Right lobe of liver (tissue), 6 donors: ENCODE results near the gene BSPRY. TPM values are rescaled to one million over a fixed set of nuclear protein-coding genes. Genes with fewer than 3 reads are reported as not detected.
"Not testable (repeated sequence)": the region's sequence is repeated elsewhere in the genome, so short reads cannot be mapped to it uniquely, and the experiment has no call there.

Source experiments
- ATAC-seq, 4 donors: fragments of 200-7000 bp; cut with Tn5 transposase; one replicate each; pipeline ENCODE4 v1.9.1; 2020; ENCODE audit warnings: mild to moderate bottlenecking in 4 of 4, moderate library complexity in 4 of 4
- DNase-seq, 3 donors: peaks; one replicate each; pipeline ENCODE4 v3.0.0-alpha.2; 2020
- H3K27ac ChIP-seq, 3 donors: fragments of 200-600 bp; one replicate each; pipeline ENCODE4 v1.8.0; 2022
- H3K27me3 ChIP-seq, 2 donors: fragments of 200-600 bp; one replicate each; pipeline ENCODE4 v1.8.0; 2022
- H3K36me3 ChIP-seq, 4 donors: fragments of 200-600 bp; sonication (generic) in 1 of 4; one replicate each; pipeline versions ENCODE4 v1.5.1 to v1.8.0; 2017 to 2022; ENCODE audit warnings: control low read depth in 1 of 4
- H3K4me1 ChIP-seq, 4 donors: fragments of 200-600 bp; sonication (generic) in 1 of 4; one replicate each; pipeline versions ENCODE4 v1.5.1 to v1.8.0; 2017 to 2022; ENCODE audit warnings: control low read depth in 1 of 4
- H3K4me3 ChIP-seq, 3 donors: fragments of 200-600 bp; one replicate each; pipeline ENCODE4 v1.8.0; 2022
- H3K9me3 ChIP-seq, 4 donors: fragments of 200-600 bp; sonication (generic) in 1 of 4; one replicate each; pipeline versions ENCODE4 v1.5.1 to v1.8.0; 2017 to 2022; ENCODE audit warnings: control low read depth in 1 of 4
- POLR2A ChIP-seq: fragments of 450-650 bp; IDR thresholded peaks from one replicate; pipeline ENCODE4 v1.6.1; 2017; ENCODE audit warnings: antibody characterized with exemption, mild to moderate bottlenecking
- WGBS: methylation state at CpG from one replicate; pipeline ENCODE4 v1.1.6; 2018; ENCODE audit warnings: low coverage, low lambda C conversion rate; ENCODE audit not compliant: insufficient coverage; ENCODE audit errors: missing lambda C conversion rate; 5-methylcytosine and 5-hydroxymethylcytosine counted together
- intact Hi-C, 2 donors: fragments of 100-400 bp; cut with DNase I; formaldehyde crosslinking; loops; one replicate each; pipeline versions ENCODE4 v1.11.2 to v1.14.1; 2022
- total RNA-seq, 6 experiments: library from RNA; depleted of rRNA in 2 of 6; stranded (reverse); fragments of >200 nt in 2 of 6; fragmentation: NEBNext Ultra II Directional in 3 of 6; extraction: Animal tissue kit (Norgen Biotek cat#: 25700) in 3 of 6; gene quantifications; one replicate each; pipeline versions ENCODE4 v1.1.0 to v1.2.4, GENCODE V29; 2016 to 2023
- TF ChIP-seq, protein P1 (sequence below), 4 donors: fragments of 200-600 bp in 3 of 4; fragments of 450-650 bp in 1 of 4; IDR thresholded peaks; one replicate each; pipeline versions ENCODE4 v1.5.1 to v1.8.0; 2016 to 2022; ENCODE audit warnings: antibody characterized with exemption in 4 of 4, mild to moderate bottlenecking in 2 of 4
- donor health status: DM: no; HTN: yes; CAD: no.
- donor health status: DM: no; HTN: no; CAD: no.
- donor health status: DM: no; HTN: no; CAD: no.
- donor health status: DM: no; HTN: yes; CAD: no.
- donor health status: DM: no; HTN: yes; CAD: no.

BSPRY gene
- total RNA-seq, 6 experiments from 2014 or later: 0.24 to 1.4 (median 0.78) TPM

GRCh38 chr9:113375057-113376023 is 26.0 kb downstream of the BSPRY start:
- H3K27ac ChIP-seq: peak overlapping the region in 2 of 3 donors; percentile 70 to 83

GRCh38 chr9:113376634-113377567 is 27.6 kb downstream of the BSPRY start, which contains the start of gene HDHD3:
HDHD3 (minus strand) TSS chr9:113376986; CDS start chr9:113374354, 2,632 bp downstream.
- peaks cover 0 to 58% (median 22%) of the 10 kb centered on the region in 4 donors for H3K4me1 ChIP-seq
- TF ChIP-seq, protein P1, sequence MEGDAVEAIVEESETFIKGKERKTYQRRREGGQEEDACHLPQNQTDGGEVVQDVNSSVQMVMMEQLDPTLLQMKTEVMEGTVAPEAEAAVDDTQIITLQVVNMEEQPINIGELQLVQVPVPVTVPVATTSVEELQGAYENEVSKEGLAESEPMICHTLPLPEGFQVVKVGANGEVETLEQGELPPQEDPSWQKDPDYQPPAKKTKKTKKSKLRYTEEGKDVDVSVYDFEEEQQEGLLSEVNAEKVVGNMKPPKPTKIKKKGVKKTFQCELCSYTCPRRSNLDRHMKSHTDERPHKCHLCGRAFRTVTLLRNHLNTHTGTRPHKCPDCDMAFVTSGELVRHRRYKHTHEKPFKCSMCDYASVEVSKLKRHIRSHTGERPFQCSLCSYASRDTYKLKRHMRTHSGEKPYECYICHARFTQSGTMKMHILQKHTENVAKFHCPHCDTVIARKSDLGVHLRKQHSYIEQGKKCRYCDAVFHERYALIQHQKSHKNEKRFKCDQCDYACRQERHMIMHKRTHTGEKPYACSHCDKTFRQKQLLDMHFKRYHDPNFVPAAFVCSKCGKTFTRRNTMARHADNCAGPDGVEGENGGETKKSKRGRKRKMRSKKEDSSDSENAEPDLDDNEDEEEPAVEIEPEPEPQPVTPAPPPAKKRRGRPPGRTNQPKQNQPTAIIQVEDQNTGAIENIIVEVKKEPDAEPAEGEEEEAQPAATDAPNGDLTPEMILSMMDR (IDR thresholded peaks at IDR 0.05): no peak
- peak; percentile 77 for TF ChIP-seq POLR2A

More at GRCh38 chr9:113375057-113376023, 26.0 kb downstream of the BSPRY start:
- H3K4me1 ChIP-seq: peaks cover 0 to 45% (median 18%) of the 10 kb centered on the region in 4 donors
- no peak for DNase-seq
- intact Hi-C loops: no loop called here
- H3K27me3 ChIP-seq: no peaks in the 10 kb centered on the region
- peak overlapping the region; percentile 68 to 99 (median 94) for H3K4me3 ChIP-seq
- H3K9me3 ChIP-seq: no peaks in the 10 kb centered on the region
- WGBS: 31% methylated on average over 5 of the region's 6 CpGs
- ATAC-seq: peak in 1 of 4 donors; percentile 3
- H3K36me3 ChIP-seq: peaks cover 0 to 25% (median 8%) of the 10 kb centered on the region in 4 donors
- no peak for TF ChIP-seq POLR2A
- TF ChIP-seq, protein P1 (IDR thresholded peaks at IDR 0.05): no peak

GRCh38 chr9:113379094-113379828 is 29.9 kb downstream of the BSPRY start:
- intact Hi-C loops, H3K4me3 ChIP-seq, ATAC-seq, H3K27me3 ChIP-seq, H3K9me3 ChIP-seq, DNase-seq: not testable (repeated sequence)
- peak overlapping the region in 2 of 3 donors; percentile 16 to 60 for H3K27ac ChIP-seq
- 29% methylated on average over 23 of the region's 24 CpGs for WGBS
- peaks cover 0 to 10% (median 2%) of the 10 kb centered on the region in 4 donors for H3K36me3 ChIP-seq
- peaks cover 0 to 62% (median 24%) of the 10 kb centered on the region in 4 donors for H3K4me1 ChIP-seq

More at GRCh38 chr9:113376634-113377567, 27.6 kb downstream of the BSPRY start, which contains the start of gene HDHD3:
- Histone ChIP-seq H3K9me3 (no peaks in the 10 kb centered on the region), H3K36me3 (peaks cover 0 to 25% (median 8%) of the 10 kb centered on the region in 4 donors), H3K27me3 (no peaks in the 10 kb centered on the region), H3K27ac (peak within 1 kb of the TSS; percentile 56 to 83 (median 70)), H3K4me3 (peak within 1 kb of the TSS; percentile 68 to 99 (median 94))
- DNase-seq: peak; percentile 89 to 91 (median 90)
- intact Hi-C loops: no loop called here
- peak; percentile 83 to 95 (median 86) for ATAC-seq
- WGBS: 1% methylated on average over 41 of the region's 74 CpGs

GRCh38 chr9:113379829-113380210 is 30.5 kb downstream of the BSPRY start:
- Histone ChIP-seq H3K4me1 (peaks cover 0 to 61% (median 21%) of the 10 kb centered on the region in 4 donors), H3K27ac (peak overlapping the region in 1 of 3 donors; percentile 40)
- DNase-seq, H3K9me3 ChIP-seq, H3K4me3 ChIP-seq, H3K27me3 ChIP-seq, H3K36me3 ChIP-seq, intact Hi-C loops, ATAC-seq: not testable (repeated sequence)
- 52% methylated on average over 2 of the region's 2 CpGs for WGBS
